ENCODE results near the gene OLFML3.

Gene OLFML3

DNA sequence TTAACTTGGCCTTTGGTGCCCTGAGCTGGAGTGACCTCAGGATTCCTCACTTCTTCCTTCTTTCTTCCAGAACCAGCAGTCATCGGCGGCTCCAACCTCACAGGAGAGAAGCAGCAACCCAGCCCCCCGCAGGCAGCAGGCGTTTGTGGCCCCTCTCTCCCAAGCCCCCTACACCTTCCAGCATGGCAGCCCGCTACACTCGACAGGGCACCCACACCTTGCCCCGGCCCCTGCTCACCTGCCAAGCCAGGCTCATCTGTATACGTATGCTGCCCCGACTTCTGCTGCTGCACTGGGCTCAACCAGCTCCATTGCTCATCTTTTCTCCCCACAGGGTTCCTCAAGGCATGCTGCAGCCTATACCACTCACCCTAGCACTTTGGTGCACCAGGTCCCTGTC lies 6.3 kb upstream of the OLFML3 start:
- Histone ChIP-seq H3K4me3 (ENCODE audit: low read depth, low read length) (no peak overlapping the region), H3K36me3 (replicated peaks) (peaks cover 46% of the 10 kb centered on the region), H3K27ac (no peak overlapping the region), H3K27me3 (replicated peaks) (no peaks in the 10 kb centered on the region)
- TF ChIP-seq CTCF (IDR thresholded peaks at IDR 0.05; ENCODE audit: low read depth, low read length, missing control alignments): no peak
- in situ Hi-C loops (cut with HindIII; ENCODE audit: low pct_ligation_motif_present, low sequenced_read_pairs): no loop called here
- DNase-seq: no peak

DNA sequence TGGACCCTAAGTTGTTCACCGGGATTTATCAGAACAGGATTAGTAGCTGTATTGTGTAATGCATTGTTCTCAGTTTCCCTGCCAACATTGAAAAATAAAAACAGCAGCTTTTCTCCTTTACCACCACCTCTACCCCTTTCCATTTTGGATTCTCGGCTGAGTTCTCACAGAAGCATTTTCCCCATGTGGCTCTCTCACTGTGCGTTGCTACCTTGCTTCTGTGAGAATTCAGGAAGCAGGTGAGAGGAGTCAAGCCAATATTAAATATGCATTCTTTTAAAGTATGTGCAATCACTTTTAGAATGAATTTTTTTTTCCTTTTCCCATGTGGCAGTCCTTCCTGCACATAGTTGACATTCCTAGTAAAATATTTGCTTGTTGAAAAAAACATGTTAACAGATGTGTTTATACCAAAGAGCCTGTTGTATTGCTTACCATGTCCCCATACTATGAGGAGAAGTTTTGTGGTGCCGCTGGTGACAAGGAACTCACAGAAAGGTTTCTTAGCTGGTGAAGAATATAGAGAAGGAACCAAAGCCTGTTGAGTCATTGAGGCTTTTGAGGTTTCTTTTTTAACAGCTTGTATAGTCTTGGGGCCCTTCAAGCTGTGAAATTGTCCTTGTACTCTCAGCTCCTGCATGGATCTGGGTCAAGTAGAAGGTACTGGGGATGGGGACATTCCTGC lies 3.9 kb upstream of the OLFML3 start:
- H3K4me3 ChIP-seq (ENCODE audit: low read depth, low read length): no peak overlapping the region
- DNase-seq: peak; percentile 9
- H3K27me3 ChIP-seq (replicated peaks): no peaks in the 10 kb centered on the region
- no peak overlapping the region for H3K27ac ChIP-seq
- no peak for TF ChIP-seq CTCF (IDR thresholded peaks at IDR 0.05; ENCODE audit: low read depth, low read length, missing control alignments)
- peaks cover 23% of the 10 kb centered on the region for H3K36me3 ChIP-seq (replicated peaks)
- in situ Hi-C loops (cut with HindIII; ENCODE audit: low pct_ligation_motif_present, low sequenced_read_pairs): no loop called here

GRCh38 chr1:113976609-113977278 lies 2.5 kb upstream of the OLFML3 start:
- no peak overlapping the region for H3K27ac ChIP-seq
- DNase-seq: peak; percentile 52
- no peak overlapping the region for H3K4me3 ChIP-seq (ENCODE audit: low read depth, low read length)
- in situ Hi-C loops (cut with HindIII; ENCODE audit: low pct_ligation_motif_present, low sequenced_read_pairs): no loop called here
- peak; percentile 86 for TF ChIP-seq CTCF (IDR thresholded peaks at IDR 0.05; ENCODE audit: low read depth, low read length, missing control alignments)
- no peaks in the 10 kb centered on the region for H3K27me3 ChIP-seq (replicated peaks)
- H3K36me3 ChIP-seq (replicated peaks): peaks cover 15% of the 10 kb centered on the region

- no peak overlapping the region for H3K27ac ChIP-seq
These were observed 1.4 kb upstream of the OLFML3 start for GRCh38 chr1:113977906-113978305.

DNA sequence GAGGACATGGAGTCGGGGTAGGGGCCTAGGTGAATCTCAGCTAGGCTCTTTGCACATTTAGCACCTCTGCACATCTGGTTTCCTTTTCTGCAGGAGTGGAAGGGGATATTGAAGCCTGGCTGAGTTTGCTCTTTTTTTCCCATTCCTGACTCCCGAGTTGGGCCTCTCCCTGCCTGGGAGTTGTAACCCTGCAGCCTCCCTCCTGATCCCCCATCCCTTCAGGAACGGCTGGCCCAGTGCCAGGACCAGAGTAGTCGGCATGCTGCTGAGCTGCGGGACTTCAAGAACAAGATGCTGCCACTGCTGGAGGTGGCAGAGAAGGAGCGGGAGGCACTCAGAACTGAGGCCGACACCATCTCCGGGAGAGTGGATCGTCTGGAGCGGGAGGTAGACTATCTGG lies 836 bp downstream of the OLFML3 start:
- in situ Hi-C loops (cut with HindIII; ENCODE audit: low pct_ligation_motif_present, low sequenced_read_pairs): no loop called here

More at GRCh38 chr1:113977906-113978305, 1.4 kb upstream of the OLFML3 start:
- peaks cover 5% of the 10 kb centered on the region for H3K36me3 ChIP-seq (replicated peaks)
- H3K4me3 ChIP-seq (ENCODE audit: low read depth, low read length): no peak overlapping the region
- TF ChIP-seq CTCF (IDR thresholded peaks at IDR 0.05; ENCODE audit: low read depth, low read length, missing control alignments): no peak
- DNase-seq: no peak
- no peaks in the 10 kb centered on the region for H3K27me3 ChIP-seq (replicated peaks)
- in situ Hi-C loops (cut with HindIII; ENCODE audit: low pct_ligation_motif_present, low sequenced_read_pairs): no loop called here

More for the DNA sequence above, 836 bp downstream of the OLFML3 start:
- TF ChIP-seq CTCF (IDR thresholded peaks at IDR 0.05; ENCODE audit: low read depth, low read length, missing control alignments): no peak
- Histone ChIP-seq H3K4me3 (ENCODE audit: low read depth, low read length) (peak overlapping the region; percentile 40), H3K27me3 (replicated peaks) (no peaks in the 10 kb centered on the region), H3K27ac (no peak overlapping the region), H3K36me3 (replicated peaks) (no peaks in the 10 kb centered on the region)
- DNase-seq: no peak
